GM18867 (cell line): ENCODE results near the gene RNU4-1.
"Not testable (repeated sequence)": the region's sequence is repeated elsewhere in the genome, so short reads cannot be mapped to it uniquely, and the experiment has no call there.

Experiments
- ATAC-seq: cut with Tn5 transposase; IDR thresholded peaks from one replicate; pipeline ENCODE4 v1.9.1; 2021; ENCODE audit warnings: mild to moderate bottlenecking, moderate library complexity; ENCODE audit not compliant: unreplicated experiment

Gene RNU4-1

DNA sequence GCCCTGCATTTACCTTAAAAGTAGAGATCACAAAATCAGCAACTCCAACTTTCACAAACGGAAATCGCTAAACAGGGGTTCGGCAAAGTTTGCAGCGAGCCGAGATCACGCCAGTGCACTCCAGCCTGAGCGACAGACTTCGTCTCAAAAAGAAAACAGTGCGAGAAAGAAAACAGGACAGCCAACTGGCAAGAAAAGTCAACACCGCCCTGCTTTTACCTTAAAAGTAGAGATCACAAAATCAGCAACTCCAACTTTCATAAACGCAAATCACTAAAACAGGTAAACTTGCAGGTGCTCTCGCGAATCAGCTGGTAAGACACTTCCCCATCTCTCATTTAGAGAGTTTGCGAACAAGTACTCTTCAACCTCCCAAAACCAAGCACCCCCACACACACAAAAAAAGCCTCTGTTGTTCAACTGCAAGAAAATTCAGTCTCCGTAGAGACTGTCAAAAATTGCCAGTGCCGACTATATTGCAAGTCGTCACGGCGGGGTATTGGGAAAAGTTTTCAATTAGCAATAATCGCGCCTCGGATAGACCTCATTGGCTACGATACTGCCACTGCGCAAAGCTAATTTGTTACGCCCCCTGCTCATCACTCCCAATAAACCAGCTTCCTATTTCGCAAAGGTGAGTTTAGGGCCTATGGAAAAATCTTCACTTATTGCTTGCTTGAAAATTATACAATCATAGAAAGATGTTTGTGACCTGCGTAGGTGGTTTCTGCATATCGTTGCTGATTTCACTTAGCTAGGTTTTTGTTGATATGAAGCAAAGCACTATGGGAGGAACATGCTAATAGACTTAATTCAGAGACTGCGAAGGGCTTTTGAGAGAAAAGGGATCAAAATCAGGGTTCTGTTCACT lies at the start of gene RNU4-1:
Gene RNU4-1 (minus strand): TSS at position 577 of the 871 bp plus-strand sequence.
- ATAC-seq: peak; percentile 48

DNA sequence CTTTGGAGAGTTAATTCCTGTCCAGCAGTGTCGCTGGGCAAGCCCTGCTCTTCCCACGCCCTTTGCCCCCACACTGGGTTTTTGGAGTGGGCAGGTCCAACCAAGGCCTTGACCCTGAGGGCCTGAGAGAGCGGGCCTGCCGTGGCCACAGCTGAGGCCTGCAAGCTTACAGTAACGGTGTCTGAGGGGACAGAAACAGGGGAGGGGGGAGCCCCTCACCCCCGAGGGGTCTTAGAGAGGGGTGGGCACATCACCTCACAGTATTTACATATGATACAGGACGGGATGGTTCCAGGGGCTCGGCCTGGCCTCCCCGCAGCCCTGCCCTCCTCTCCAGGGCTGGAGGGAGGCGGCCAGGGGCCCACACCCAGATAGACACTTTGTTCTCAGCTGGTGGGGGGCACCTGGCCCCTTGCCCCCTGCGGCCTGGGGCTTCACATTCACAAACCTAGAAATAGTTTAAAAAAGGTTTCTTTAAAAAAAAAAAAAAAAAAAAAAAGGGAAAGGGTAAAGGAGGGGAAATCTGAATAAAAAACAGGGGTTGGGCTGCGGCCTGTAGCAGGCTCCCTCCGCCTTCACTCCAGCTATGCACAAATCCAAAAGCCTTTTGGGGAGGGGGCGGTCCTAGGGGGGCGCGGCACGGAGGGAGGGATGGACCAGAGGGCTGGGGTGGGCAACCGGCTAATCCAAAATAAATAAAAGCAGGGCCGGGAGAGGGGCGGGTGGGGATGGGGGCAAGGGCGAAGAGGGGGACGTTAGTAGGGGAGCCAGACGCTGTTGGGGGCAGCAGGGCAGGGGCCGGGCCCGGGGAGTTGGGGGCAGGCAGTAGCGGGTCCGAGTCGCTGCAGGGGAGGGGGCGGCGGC lies 49.4 kb upstream of the RNU4-1 start:
- ATAC-seq: no peak

DNA sequence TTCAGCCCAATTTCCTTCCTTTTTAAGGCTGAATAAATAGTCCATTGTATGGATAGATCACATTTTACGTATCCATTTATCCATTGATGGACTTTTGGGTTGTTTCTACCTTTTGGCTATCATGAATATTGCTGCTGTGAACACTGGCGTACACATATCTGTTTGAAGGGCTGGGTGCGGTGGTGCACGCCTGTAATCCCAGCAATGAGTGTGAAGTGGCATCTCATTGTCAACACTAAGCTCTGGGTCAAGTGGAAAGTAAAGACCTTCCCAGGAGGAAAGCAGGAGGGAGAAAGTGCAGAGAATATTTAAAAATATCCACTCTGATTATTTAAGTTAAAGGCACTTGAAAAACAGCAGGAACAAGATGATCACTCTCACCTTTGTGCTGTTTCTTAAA lies 46.2 kb upstream of the RNU4-1 start:
- ATAC-seq: no peak

DNA sequence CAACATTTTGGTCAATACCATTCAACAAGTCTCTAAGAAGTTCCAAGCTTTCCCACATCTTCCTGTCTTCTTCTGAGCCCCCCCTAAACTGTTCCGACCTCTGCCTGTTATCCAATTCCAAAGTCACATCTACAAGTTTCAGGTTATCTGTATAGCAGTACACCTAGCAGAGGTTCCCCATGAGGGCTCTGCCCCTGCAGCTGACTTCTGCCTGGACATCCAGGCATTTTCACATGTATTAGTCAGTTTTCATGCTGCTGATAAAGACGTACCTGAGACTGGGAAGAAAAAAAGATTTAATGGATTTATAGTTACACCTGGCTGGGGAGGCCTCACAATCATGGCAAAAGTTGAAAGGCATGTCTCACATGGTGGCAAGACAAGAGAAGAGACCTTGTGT lies 44.7 kb upstream of the RNU4-1 start:
- no peak for ATAC-seq

DNA sequence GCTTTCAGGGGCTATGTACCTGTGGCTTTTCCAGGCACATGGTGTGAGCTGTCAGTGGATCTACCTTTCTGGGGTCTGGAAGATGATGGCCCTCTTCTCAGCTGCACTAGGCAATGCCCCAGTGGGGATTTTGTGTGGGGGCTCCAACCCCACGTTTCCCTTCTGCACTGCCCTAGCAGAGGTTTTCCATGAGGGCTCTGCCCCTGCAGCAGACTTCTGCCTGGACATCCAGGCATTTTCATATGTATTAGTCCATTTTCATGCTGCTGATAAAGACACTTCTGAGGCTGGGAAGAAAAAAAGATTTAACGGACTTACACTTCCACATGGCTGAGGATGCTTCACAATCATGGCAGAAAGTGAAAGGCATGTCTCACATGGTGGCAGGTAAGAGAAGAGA lies 43.4 kb upstream of the RNU4-1 start:
- ATAC-seq: not testable (repeated sequence)

DNA sequence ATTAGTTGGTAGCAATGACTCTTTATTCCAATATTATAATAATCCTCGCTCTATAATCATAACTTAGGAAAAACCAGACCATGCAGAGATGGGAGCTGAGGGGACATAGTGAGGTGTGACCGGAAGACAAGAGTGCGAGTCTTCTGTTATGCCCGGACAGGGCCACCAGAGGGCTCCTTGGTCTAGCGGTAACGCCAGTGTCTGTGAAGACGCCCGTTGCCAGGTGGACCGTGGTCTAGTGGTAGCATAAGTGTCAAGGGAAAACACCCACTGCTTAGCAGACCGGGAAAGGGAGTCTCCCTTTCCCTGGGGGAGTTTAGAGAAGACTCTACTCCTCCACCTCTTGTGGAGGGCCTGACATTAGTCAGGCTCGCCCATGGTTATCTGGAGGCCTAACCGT lies 42.4 kb upstream of the RNU4-1 start:
- ATAC-seq: not testable (repeated sequence)

DNA sequence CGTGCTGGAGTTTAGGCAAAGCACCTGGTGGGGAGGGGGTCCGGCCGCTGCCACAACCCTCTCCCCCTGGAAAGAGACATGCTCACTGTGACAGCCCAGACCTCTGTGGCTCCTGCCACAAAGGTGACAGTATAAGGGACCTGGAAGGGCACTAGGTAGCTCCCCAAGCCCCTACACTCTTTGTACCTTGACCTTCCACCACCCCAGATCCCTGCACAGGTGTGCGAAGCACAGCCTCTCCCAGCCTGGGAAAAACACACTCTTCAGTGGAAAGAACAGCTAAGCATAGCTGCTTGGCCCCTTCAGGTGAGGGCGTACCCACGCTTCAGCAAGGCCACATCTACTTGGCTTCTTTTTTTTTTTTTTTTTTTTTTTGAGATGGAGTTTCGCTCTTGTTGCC lies 39.5 kb upstream of the RNU4-1 start:
- ATAC-seq: no peak

DNA sequence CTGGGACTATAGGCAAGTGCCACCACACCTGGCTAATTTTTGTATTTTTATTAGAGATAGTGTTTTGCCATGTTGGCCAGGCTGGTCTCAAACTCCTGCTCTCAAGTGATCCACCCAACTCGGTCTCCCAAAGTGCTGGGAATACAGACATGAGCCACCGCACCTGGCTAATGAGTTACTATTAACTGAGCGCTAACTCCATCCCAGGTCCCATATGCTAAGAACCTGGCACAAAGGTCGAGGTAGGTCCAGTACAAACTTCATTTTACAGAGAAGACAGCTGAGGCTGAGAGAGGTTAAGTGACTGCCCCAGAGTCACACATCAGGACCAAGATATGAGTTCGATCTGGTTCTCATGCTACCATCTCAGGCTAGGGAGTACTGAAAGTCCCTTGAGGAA lies 39.0 kb upstream of the RNU4-1 start:
- no peak for ATAC-seq

DNA sequence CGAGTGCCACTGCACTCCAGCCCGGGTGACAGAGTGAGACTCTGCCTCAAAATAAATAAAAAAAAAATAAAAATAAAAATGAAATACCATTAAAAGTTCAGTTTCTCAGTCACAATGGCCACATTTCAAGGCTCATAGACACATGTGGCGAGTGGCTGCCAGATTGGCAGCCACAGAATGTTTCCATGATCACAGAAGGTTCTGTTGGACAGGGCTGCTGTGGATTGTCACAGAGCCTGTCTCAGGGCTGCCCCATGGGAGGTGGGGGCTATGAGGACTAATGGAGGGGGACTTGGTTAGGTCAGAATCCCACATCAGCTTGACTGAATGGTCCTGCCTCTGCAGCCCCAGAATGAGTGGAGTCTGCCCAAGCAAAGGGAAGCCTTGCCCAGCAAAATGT lies 38.4 kb upstream of the RNU4-1 start:
- no peak for ATAC-seq

DNA sequence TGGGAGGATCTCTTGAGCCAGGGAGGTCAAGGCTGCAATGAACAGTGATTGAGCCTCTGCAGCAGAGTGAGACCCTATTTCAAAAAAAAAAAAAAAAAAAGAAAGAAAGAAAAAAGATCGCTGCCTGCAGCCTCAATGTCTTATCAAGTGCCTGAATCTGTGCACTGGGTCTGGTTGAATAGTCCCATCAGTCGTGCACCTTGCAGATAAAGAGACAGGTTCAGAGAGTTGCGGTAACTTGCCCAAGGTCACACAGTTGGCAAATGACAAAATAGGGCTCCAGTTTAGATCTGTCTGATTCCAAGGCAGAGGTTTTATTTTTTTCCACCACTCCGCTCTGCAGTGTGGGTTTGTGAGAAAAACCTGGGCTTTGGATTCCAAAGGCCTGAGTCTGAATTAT lies 35.2 kb upstream of the RNU4-1 start:
- ATAC-seq: no peak

DNA sequence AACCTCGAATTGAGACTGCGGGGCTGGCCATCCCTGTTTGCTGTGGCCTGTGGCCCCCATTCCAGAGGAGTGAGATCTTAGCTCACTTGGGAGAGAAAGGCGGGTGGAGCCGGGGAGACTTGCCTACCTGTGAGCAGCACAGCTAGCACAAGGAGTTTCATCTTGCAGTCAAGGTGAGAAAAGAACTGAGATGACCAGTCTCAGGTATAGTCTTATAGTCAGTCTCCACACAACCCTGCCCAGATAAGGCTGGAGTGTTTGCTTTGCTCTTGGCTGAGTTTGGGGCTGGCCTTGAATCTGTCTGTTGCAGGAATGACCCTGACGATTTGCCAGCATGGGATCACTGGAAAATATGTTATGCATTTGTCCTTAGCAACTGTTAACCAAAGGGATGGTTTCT lies 34.6 kb upstream of the RNU4-1 start, which contains the start of gene PLA2G1B:
Gene PLA2G1B (minus strand): TSS at position 187 of the 400 bp plus-strand sequence. CDS start 26 bp downstream, at position 161.
- no peak for ATAC-seq

DNA sequence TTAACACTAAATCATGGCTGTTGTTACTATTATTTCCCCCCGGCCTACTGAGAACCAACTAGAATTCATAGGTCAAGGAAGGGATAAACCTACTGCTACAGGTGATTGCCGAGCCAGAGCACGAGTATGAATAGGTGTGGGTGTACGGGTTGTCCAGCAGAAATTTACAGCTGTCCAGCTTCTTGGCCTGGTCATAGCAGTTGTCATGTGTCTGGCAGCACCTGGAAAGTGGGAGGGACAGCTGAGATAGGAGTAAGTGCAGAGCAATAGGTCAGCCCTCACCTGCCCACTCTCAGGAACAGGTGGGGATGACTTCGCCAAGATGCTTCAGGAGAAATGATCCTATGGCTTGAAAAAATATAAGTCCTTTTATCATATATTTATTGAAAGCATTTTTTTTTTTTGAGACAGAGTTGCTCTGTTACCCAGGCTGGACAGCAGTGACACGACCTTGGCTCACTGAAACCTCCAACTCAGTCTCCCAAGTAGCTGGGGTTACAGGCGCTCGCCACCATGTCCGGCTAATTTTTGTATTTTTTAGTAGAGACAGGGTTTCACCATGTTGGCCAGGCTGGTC lies 31.9 kb upstream of the RNU4-1 start:
- ATAC-seq: no peak

DNA sequence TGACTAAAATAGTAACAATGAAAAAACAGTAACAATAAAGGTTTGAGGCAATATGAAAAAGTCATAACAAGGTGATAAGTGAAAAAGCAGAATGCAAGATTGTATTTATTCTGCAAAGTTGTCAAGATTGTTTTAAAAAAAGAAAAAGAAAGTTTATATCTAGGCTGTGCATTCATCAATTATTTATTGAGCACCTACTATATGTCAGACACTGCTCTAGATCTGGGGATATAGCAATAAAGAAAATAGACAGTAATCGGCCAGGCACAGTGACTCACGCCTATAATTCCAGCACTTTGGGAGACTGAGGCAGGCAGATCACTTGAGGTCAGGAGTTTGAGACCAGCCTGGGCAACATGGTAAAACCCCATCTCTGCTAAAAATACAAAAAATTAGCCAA lies 30.7 kb upstream of the RNU4-1 start:
- ATAC-seq: no peak

DNA sequence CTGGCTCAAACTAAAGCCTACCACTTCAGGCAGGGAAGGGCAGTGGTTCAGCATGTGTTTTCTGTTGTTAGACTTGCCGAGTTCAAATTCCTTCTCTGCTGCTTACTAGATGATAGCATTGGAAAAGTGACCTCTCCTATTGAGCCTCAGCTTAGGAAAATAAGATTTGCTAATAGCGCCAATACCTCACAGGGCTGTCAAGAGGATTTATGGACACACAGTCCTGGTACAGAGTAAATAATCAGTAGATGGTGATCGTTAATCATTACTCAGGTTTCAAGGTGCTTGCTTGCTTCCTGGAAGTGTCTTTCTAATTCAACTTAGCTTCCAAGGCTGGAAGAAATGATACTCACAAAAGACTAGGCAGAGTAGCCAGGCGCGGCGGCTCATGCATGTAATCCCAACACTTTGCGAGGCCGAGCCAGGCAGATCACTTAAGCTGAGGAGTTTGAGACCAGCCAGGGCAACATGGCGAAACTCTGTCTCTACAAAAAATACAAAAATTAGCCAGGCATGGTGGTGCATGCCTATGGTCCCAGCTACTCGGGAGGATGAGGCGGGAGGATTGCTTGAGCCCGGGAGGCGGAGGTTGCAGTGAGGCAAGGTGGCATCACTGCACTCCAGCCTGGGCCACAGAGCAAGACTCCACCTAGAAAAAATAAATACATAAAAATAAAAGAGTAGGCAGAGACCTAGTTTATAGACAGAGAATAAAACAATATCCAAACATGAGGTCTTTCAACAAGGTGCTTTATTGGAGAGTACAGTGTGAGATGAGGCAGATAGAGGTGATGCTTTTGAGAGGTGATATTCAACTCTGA lies 28.6 kb upstream of the RNU4-1 start:
- no peak for ATAC-seq

DNA sequence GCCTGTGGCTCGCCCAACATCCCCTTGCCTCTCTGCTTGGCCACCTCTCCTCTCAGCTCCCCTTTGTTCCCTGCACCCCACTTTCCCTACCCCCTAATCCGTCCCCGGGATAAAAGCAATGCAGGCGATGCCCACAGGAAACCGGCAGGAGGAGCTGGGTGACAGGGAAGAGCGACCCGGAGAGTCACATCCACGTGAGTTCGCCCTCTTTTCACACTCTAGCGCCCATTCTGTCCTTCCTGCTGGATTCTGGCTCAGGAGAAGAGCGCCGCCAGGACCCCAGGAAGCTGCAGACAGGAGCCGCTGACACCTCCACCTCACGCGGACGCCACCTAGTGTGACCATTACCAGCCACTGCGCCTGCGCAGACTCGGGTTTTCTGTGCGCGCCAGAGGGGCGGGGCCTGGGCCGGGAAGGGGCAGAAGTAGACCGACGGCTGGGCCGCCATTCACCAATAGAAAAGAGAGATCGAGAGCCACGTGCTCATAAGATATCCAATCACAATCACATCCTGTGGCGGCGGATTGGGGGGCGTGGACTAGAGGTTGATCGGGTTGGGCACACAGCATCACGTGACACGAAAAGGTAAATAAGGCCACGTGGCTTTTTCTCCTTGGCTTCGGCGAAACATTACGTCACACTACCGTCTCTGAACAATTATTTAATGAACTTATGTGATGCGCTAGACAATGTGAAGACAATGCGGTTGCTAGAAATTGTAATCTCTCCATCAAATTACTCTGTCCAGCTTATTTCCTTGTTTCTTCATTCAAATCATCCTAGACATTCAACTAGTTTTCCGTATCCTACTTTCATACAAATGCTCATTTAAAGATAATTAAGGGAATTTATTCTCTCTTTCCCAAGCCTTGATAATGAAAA lies 24.4 kb upstream of the RNU4-1 start:
- ATAC-seq: peak; percentile 99

DNA sequence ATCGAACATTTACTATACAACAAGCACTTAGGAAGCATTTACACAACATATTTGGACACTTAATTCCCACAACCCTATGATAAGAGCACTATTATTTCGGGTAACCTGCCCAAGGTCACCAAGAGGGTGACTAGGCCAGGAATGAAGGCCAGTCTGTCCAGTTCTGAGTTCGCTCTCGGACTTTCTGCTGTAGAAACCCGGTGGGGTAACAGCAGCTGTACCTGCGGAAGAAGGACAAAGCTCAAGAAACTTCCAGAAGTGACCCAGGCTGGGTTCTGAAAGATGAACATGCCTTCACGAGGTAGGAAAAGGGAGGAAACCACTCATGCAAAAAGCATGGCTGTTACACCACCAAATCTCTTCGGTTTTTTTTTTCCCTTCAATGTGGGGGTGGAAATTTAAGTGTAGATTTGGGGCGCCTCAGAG lies 23.8 kb upstream of the RNU4-1 start:
- no peak for ATAC-seq

DNA sequence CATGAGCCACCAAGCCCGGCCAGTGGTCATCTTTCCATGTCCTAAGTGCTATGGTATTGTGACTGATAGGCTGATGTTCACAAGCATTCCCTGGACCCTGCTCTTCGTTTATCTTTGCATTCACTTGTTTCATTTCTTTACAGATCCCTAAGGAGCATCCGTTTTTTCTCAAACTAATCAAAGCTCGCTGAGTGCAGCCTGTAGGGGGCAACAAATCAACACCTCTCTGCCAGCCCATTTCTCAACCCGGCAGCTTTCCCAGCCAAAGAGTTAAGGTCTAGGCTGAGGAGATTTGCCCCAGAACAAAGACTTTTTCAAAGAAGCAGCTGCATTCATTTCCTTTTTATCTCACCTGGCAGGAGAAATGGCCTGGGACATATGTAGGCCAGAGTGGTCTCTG lies 21.2 kb upstream of the RNU4-1 start:
- ATAC-seq: no peak

DNA sequence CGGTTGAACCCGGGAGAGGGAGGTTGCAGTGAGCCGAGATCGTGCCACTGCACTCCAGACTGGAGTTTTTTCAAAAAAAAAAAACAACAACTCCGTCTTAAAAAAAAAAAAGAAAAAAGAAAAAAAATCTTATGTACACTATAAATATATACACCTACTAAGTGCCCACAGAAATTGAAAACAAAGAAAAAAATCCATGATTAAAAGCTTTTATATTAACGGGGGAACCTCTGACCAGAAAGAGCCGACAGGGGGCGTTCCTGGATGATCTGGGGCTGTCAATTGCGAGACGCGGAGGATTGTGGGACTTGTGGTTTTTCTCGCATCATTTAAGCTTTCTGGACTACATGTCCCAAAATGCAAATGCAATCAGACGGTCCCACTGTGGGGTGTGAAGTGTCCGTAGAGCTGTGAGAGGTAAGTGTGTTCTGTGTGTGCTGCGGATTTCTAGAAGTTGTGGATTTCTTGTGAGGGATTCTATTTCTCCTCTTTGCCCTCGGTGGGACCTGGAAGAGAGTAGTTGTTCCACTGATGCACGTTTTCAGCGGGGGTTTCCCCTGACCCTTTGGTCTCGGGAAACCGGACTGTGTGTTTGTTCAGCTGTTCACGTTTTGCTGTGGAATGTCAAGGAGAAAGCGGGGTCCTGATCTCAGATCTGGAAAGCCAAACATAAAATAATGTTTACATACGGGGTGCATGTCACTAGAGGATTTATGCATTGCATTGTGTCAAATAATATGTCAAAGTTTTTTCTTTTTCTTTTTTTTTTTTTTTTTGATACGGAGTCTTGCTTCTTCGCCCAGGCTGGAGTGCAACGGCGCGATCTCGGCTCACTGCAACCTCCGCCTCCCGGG lies 9.2 kb upstream of the RNU4-1 start, which contains the start of gene SIRT4:
Gene SIRT4 (plus strand): TSS at position 360 of the 854 bp plus-strand sequence. CDS start 1,241 bp downstream, outside the sequence.
- peak; percentile 96 for ATAC-seq

DNA sequence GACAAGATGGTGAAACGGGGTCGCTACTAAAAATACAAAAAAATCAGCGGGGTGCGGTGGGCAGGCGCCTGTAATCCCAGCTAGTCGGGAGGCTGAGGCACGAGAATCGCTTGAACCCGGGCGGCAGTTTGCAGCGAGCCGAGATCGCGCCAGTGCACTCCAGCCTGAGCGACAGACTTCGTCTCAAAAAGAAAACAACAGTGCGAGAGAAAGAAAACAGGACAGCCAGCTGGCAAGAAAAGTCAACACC lies 701 bp downstream of the RNU4-1 start:
- peak; percentile 8 for ATAC-seq
